CD4-positive, alpha-beta T cell treated with Interleukin-4 for 1 hour (primary cell): Measurements from ENCODE around the gene IL37.

Source experiments
- DNase-seq, 2 donors: peaks; one replicate each; pipeline ENCODE4 v3.0.0-alpha.2; 2020 to 2022

The IL37 gene, protein sequence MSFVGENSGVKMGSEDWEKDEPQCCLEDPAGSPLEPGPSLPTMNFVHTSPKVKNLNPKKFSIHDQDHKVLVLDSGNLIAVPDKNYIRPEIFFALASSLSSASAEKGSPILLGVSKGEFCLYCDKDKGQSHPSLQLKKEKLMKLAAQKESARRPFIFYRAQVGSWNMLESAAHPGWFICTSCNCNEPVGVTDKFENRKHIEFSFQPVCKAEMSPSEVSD

DNA sequence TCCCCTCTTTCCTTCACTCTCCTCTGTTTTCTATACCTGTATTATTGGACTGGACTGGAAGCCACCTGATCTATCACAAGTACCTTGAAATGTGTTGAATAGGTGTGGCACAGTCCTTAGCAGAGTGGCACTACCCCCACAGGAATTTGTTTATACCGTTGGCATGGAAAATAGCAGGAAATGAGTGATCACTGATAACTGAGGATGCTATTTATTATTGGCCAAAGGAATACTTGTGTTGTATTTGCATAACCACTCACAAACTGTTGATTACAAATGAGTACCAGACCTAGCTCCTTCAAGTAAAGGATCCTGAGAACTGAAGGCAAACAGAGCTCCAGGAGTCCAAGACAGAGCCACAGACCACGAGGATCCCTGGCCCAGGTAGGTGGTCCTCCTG is at the start of gene IL37:
Gene IL37, plus strand, starts transcription at position 301 of the 400 bp plus-strand sequence. CDS start 1,848 bp downstream, outside the sequence.
- no peak for DNase-seq

DNA sequence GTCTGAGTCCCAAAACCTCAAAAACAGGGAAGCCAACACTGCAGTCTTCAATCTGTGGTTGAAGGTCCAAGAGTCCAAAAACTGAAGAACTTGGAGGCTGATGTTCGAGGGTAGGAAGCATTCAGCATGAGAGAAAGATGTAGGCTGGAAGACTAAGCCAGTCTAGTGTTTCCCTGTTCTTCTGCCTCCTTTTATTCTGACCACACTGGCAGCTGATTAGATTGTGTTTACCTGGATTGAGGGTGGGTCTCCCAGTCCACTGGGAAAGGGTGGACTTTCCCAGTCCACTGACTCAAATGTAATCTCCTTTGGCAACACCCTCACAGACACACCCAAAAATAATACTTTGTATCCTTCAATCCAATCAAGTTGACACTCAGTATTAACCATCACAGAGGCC is 46.9 kb upstream of the IL37 start:
- no peak for DNase-seq

DNA sequence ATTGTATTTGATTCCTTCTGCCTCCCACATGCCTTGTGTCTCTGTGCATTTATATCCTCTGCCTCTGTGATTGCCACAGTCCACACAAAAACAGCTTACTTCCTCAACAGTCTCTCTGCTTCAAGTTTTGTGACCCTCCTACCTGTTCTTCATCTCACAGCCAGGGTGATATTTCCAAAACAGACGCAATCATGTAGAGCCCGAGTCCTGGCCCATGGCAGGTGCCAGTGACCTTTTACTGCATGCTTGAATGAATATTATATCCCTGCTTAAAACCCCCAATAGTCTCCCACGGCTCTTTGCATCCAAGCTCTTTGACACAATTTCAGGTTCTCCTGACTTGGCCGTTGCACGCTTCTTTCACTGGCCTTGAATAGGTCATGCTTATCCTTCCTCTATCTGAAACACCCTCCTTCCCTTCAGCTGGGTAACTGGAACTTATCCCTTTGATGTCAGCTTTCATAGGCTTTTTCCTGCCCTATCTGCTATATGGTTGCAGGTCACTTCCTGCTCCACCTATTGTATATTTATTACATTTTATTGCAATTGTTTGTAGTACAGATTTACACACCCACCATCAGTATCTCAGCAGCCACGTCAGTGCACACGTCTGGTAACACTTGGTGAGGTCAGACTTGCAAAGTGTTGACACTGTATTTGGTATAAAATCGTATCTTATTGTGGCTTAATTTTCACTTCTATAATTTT is 44.7 kb upstream of the IL37 start:
- no peak for DNase-seq

DNA sequence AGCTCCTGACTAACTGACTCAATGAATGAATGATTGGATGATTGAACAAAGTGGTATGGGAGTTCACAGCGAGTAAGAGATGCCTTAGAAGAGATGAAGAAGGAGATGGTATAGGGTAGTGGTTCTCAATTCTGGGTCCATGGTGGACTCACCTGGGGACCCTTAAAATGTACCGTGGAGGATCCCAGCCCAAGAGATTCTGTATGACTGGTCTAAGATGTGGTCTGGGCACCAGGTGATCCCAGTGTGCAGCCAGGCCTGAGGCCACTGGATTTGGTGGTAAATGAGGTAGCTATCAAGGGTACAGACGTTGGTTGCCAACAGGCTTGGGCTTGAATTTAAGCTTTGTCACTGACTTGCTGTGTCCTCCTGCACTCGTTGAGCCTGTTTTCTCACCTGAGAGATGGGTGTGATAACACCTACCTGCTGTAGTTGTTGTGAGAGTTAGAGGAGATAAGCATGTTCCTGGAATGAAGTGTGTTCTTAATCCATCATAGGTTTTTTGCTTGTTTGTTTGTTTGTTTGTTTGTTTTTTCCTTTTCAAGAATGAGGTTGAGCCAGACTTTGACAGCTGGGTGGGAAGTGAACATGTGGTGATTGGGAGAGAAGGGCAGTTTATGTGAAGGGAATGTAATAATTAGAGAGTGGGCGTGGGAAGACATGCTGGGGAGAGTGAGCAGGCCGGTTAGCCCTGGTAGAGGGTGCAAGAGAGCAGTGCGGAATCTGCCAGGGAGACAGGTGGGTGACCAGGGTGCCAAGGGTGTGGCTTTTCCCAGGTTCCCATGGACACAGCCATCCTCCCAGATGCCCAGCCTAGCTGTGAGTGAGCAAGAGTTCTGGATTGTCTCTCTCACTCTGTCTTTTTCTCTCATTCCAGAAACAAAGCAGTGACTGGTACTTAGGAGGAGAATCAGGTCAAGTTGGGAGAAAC is 43.0 kb upstream of the IL37 start:
- DNase-seq = no peak

DNA sequence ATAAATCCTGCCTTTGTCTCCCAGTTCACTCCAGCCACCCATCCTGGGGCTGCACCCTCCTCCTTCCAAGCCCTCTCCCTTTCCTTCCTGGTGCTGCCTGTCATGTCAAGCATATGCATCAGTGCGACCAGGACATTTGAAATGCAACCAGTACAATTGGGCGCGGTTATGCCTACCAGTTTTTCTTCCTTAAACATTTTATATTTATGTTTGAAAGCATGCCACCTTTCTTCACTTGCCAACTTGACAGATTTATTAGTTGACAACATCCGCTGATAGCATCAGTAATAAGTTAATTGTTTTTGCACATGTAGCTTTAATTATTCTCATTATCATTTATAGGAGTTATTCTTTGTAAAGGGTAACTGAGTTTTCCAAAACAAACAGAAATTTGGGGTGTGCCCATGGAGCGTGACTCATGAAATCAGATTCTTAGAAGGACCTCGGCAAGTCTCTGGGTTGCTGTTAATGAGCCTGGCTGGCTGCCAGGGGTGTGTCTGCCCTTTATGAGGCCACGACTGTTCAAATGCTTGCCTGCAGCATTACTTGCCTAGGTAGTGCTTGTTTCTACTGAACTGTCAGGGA is 41.6 kb upstream of the IL37 start:
- DNase-seq = peak; percentile 7 to 70

DNA sequence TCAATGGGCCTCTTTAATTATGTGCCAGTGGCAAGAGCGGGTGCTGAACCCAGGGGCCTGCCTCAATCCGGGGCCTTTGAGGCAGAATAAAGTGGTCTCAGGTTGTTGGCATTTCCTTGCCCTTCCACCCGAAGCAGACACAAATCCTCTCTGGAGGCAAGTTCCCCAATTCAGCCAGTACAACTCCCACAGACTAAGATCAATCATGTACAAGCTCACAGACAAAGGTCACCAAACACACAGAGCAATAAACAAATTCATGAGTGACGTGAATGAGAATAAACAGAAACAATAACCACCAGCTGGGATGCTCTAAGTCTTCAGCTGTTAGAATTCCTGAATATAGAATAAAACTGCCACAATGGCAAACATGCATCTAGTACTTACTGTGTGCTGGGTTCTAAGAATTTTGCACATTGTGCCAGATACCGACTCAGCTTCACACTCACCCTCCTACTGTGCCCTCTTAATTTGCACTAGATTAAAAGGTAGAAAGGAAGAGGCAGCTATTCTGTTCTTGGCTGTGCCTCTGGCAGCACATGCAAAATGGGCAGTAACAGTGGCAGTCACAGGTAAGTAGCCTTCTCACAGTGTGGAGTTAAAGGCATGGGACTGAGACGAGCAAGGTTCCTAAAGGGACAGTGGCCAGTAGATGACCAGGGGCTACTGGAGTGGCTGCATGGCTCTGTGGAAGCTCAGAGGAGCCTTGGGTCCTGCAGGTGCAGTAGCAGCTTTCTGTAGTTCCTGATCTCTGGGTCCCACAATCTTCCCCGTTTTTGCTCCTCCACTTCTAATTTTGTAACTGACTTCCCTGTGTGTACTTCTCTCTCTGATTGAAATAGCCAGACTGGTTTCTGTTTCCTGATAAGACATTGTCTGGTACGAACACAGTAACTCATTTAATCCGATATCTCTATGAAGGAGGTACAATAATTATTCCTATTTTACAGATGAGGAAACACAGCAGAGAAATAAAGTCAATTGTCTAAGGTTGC is 39.8 kb upstream of the IL37 start:
- DNase-seq = no peak

DNA sequence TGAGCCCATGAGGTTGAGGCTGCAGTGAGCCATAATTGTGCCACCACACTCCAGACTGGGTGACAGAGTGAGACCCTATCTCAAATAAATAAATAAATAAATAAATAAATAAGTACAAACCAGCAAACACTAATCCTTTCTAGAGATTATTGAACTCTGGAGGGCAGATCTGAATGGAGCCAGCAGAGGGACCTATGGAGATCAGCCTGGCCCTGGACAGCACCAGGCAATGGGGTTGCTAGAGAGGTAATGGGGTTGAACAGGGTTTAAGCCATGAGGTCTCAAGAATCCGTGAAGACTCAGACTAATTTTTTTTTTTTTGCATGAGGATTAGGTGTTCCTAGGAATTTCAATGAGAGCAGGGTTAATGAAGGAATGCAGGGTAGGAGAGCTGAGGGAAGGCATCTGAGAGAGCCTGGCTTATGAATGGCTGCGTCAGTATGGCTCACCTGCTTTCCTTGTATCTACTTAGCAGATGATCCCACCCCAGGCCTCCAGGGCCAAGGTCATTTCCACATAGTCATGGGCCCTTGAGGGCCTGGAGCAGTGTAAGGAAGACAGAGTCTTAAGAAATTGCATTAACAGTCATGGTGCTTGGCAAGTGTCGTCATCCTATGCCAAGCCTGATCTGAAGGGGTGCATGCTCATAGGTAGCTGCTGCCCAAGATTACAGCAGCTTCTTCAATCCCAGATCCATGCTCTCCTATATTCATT is 34.6 kb upstream of the IL37 start:
- DNase-seq = no peak

DNA sequence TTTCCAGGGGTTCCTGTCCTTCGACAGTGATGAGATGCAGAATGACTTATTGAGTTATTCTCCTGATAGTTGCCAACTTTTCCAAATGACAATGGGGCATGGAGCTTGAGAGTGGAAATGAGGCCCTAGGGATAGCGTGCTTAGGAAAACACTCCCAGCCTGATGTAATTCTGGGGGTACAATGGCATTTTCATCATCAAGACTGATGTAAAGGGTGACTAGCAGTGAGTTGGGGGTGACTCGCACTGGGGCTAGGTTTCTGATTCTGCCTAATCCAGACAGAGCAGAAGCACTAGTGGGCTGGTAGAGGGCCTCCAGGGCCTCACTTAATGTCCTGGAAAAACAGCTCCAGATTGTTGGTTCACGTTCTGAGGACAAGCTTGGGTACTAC is 34.0 kb upstream of the IL37 start:
- no peak for DNase-seq

DNA sequence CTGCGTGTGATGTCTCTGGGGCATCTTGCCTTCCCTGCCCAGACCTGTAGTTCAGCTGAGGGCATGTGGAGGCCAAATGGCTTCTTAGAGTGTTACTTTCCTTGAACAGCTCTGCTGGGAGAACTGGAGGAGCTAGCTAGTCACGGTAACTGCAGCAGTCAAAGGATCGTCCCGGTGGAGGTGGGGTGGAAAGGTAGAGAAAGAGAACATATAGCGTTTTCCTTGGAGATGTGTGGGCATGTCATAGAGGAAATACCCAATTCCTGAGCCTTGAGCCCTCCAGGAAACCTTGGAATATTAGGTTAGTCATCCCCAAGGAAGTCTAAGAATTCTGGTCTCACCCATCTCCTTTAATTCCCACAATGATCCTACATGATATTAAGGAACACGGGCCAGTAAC is 33.5 kb upstream of the IL37 start:
- no peak for DNase-seq

DNA sequence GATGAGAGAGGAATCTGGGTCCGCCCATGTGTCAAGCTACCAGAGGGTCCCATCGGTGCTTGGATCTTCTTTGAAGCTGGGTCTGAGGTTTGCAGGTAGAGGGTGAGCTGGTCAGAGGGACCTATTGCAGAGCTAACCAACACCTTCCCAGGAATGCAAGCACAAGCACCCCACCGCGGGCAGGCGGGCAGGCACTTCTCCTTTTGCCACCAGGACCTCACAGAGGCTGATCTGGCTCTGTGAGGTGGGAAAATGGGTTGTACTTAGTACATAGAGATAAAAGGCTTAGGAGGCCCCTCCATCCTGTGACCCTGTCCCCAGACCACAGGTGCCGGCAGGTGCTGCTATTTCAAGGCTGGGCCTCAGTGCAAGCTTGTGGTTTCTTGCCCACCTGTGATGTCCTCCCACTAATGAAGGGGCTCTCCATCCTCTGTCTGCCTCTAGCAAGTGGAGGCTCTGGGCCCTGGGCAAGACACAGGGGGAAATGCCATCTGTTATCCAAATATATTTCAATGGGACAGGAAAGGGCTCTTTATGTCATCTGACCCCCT is 31.4 kb upstream of the IL37 start:
- no peak for DNase-seq

DNA sequence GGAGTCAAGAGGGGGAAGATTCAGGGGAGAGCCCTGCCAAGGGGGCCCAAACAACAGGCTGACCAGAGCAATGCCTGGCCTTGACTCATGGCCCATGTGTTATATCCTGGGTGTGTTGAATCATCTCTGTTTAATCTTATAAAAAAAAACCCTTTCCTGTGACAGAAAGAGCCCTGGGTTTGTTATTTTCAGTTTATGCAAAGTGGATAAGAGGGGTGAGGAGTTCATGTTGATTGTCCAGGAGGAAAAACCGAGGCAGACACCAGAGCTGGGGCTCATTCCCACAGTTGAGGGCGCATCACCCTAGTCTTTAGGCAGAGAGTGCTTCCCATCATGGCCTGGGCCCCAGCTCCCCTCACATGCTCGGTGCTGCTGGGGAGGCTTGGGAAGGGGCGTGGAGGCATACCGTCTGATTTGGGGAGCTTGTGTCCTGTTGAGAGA is 30.9 kb upstream of the IL37 start:
- DNase-seq = peak in 1 of 2 donors; percentile 38

DNA sequence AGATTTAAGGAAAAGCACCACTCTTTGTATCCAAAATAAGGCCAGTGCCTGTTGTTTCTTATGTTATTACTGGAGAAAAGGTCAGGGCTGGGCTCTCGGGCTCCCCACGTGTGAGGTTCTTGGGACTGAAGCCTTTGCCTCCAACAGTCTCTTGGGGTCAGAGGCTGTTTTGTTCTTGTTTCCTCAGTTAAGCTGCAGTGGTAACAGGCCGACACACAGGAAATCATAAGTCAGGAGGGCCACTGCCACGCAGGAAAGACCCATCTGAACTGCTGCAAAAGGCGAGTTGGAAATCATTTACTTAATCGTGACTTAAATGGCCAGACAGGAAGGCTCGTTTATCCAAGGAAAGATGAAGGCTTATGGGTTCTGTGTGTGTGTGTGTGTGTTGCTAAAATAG is 30.3 kb upstream of the IL37 start:
- DNase-seq = no peak

DNA sequence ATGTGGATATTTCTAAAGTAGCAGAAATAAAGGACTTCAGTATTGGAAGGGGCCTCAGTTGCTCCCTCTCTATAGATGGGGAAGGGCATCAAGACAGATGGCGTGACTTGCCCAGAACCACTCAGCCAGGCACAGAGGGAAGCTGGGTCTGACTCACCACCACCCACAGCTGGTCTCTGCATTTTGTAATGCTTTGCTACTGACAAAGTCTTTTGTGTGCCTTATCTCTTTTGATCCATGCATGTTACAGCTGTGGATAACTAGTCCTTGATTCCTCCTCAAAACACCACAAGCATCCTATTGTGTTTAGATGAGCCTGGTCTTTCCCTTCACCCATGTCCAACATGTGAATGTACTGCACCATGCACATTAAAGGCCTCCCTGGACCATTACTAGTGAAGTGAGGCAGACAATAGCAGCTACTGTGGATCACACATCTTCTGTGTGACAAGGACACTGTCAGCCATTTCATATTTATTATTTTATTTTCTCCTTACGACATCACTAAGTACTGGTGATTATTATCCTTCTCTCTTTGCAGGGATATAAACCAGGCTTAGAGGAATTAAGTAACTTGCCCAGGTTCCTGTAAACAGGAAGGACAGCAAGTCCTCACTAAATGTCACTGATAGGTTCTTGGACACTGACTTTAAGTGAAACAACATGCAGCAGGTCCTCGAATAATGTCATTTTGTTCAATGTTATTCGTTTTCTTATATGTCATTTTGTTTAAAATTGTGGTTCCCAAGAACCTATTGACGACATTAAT is 29.6 kb upstream of the IL37 start:
- peak in 1 of 2 donors; percentile 67 for DNase-seq

DNA sequence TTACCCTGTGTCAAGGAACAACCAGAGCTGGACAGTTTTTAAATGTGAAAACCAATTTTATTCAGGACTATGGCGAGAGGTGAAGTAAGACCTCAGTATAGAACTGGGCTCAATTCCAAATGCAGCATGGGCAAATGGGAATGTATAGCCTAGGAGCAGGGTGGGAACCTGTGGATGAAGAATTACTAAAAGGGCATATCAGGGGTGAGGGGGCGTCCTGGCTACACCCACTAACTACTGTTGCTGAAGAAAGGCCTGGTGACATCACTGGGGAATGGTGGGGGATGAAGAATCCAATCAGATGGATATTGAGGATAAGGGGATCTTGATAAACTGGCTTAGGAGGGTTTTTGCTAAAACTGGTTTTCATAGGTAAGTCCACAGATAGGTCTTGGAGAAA is 27.3 kb upstream of the IL37 start:
- DNase-seq = no peak

DNA sequence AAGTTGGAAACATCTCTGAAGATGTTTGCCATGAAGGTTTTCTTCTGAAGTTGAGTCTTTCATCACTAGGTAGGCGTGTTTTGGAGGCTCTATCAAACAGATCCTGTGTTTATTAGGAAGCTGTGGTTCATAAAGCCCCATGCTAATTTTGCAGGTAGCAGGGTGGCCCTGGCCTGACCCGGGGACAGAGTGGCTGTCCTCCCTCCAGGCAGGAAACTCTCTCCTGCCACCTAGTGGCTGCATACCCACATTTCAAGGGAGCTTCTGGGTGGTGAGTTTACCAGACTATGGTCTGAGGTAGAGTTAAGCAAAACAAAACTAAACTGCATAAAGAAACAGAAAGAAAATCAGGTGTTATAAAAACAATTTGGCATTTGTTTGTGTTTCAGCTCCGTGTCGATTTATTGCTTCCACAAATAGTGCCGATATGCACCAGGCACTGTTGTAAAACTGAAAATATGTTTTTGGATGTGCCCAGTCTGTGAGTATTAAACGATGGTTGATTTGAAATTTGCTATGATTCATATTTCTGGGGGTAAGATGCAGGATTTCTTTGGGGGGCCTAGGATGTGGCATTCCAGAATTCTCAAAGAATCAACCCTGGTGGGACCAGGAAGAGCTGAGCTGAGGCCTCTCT is 26.0 kb upstream of the IL37 start:
- DNase-seq = peak; percentile 73 to 75

DNA sequence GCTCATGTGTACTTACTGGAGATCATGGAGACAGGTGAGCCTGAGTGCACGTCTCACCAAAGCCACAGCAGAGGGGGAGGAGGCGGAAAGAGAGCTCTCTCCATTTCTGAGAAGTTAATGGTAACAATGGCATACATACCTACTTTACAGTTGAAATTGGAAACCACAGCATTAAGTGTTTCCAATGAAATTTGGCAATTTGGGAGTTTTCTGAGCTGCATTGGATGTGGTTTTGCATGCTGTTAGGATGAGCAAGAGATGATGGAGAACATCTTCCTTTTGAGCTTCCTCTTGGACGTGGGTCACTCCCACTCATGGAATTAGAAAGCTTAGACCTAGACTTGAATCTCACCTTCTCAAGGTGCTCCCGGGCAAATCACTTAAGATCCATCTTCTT is 25.5 kb upstream of the IL37 start:
- no peak for DNase-seq

DNA sequence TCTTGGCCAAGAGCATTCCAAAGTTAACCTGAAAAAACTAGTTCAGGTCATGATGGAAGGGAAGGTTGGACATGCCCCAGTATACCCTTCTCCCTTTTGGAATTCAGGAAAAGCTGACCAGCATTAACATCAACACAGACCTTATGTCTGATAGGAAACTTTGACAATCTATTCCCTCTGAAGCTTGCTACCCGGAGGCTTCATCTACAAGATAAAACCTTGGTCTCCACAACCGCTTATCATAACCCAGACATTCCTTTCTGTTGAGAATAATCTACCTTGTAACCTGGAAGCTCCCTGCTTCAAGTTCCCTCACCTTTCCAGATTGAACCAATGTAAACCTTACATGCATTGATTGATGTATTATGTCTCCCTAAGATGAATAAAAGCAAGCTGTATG is 24.7 kb upstream of the IL37 start:
- no peak for DNase-seq

DNA sequence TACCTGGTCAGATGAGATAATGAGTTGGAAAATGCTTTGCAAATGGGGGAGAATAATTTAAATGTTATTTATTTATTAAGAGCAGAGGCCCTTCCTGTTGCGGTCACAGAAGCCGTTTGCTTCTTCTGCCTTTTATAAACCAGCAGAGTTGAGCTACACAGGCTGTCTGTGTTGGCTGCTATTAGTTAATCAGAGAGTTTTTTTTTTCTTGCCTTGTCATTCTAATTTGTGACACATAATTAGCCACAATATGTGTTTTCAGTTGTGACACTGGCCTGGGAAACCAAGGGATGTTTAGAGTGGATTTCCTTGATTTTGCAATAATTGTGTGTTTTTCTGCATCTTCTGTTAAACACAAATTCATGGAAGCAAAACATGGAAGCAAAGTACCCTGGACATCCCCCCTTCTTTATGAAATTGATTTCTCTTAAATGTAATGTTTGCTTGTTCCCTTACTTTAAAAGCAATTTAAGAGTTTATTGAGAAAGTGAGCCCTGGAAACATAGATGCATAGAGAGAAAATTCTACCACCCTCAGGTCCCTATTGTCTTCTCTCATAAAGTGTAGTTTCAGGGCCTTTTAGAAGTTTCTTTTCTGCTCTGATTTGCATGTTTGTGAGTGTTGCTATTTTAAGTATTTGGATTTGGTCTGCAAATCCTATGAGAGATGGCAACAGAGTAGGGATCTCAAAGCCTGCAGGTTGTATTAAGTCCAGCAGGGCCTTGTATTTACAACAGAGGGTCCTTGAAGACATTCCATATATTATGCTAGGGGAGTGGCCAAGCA is 22.8 kb upstream of the IL37 start:
- DNase-seq = peak in 1 of 2 donors; percentile 30

DNA sequence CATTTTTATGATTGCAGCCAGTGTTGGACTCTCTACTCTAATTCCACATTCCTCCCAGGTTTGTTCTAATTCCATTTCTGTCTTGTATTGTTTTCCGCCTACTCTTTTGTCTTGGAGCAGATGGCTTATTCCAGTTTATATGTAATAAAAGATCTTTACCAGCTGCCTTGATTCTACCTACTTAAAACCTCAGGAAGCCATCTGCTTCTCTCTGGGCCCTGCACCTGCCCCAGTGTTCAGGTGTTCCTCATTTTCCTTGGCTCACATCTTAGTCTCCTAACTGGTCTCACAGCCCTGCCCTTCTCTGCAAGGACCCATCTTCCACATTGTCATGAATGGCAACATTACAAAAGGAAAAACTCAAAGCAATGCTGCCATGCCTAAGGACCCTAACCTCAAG is 21.0 kb upstream of the IL37 start:
- no peak for DNase-seq
